Measurements from ENCODE around the gene HSPB9. TPM values are rescaled to one million over a fixed set of nuclear protein-coding genes. Genes with fewer than 3 reads are reported as not detected.
A peak's percentile ranks its signal among the peaks of the same experiment; 100 is the strongest.

The HSPB9 gene
- total RNA-seq, 1 donor from 2014 or later, result not detected

- Mint-ChIP-seq H3K27ac (peak overlapping the region; percentile 23), H3K9me3 (no peaks in the 10 kb centered on the region), H3K4me3 (peak overlapping the region; percentile 15), H3K27me3 (ENCODE audit: insufficient read depth) (no peaks in the 10 kb centered on the region), H3K4me1 (ENCODE audit: low read depth) (peaks cover 44% of the 10 kb centered on the region), H3K36me3 (ENCODE audit: low read depth) (peaks cover 19% of the 10 kb centered on the region)
- DNase-seq (ENCODE audit: low spot score), result peak; percentile 87
- intact Hi-C loops (cut with micrococcal nuclease), result loop anchor here (1.0 kb wide), 2 partner anchors 13 to 73 kb away; partner anchors contain the start of genes KAT2A and KCNH4
Measured at GRCh38 chr17:42107597-42108576, 14.7 kb upstream of the HSPB9 start.

- Mint-ChIP-seq H3K27ac (peak overlapping the region; percentile 29), H3K9me3 (no peaks in the 10 kb centered on the region), H3K4me3 (no peak overlapping the region), H3K4me1 (ENCODE audit: low read depth) (peaks cover 44% of the 10 kb centered on the region), H3K27me3 (ENCODE audit: insufficient read depth) (no peaks in the 10 kb centered on the region), H3K36me3 (ENCODE audit: low read depth) (peaks cover 22% of the 10 kb centered on the region)
- DNase-seq (ENCODE audit: low spot score), result no peak
- intact Hi-C loops (cut with micrococcal nuclease), result no loop called here
Measured at GRCh38 chr17:42109086-42109485, 13.5 kb upstream of the HSPB9 start.

- H3K4me3 Mint-ChIP-seq, result peak overlapping the region; percentile 85
- peak overlapping the region; percentile 86 for H3K27ac Mint-ChIP-seq
- intact Hi-C loops (cut with micrococcal nuclease), result no loop called here
Measured at GRCh38 chr17:42110301-42111264, 12.0 kb upstream of the HSPB9 start.

GRCh38 chr17:42111265-42111636, 11.4 kb upstream of the HSPB9 start:
- H3K9me3 Mint-ChIP-seq, result no peaks in the 10 kb centered on the region
- peaks cover 44% of the 10 kb centered on the region for H3K4me1 Mint-ChIP-seq (ENCODE audit: low read depth)
- peak overlapping the region; percentile 86 for H3K27ac Mint-ChIP-seq

More at GRCh38 chr17:42110301-42111264, 12.0 kb upstream of the HSPB9 start:
- peaks cover 44% of the 10 kb centered on the region for H3K4me1 Mint-ChIP-seq (ENCODE audit: low read depth)
- DNase-seq (ENCODE audit: low spot score), result no peak
- peaks cover 35% of the 10 kb centered on the region for H3K36me3 Mint-ChIP-seq (ENCODE audit: low read depth)
- no peaks in the 10 kb centered on the region for H3K27me3 Mint-ChIP-seq (ENCODE audit: insufficient read depth)
- H3K9me3 Mint-ChIP-seq, result no peaks in the 10 kb centered on the region

GRCh38 chr17:42111871-42112551, 10.6 kb upstream of the HSPB9 start:
- H3K4me1 Mint-ChIP-seq (ENCODE audit: low read depth), result peaks cover 51% of the 10 kb centered on the region
- peak overlapping the region; percentile 86 for H3K27ac Mint-ChIP-seq
- H3K27me3 Mint-ChIP-seq (ENCODE audit: insufficient read depth), result no peaks in the 10 kb centered on the region
- H3K36me3 Mint-ChIP-seq (ENCODE audit: low read depth), result peaks cover 39% of the 10 kb centered on the region
- peak overlapping the region; percentile 85 for H3K4me3 Mint-ChIP-seq
- intact Hi-C loops (cut with micrococcal nuclease), result loop anchor here (1.0 to 2.0 kb wide), 6 partner anchors 9 to 193 kb away; partner anchors contain the start of genes ACLY, CNP, DNAJC7 and KAT2A
- H3K9me3 Mint-ChIP-seq, result no peaks in the 10 kb centered on the region
- DNase-seq (ENCODE audit: low spot score), result peak; percentile 27

More at GRCh38 chr17:42111265-42111636, 11.4 kb upstream of the HSPB9 start:
- Mint-ChIP-seq H3K36me3 (ENCODE audit: low read depth) (peaks cover 34% of the 10 kb centered on the region), H3K4me3 (peak overlapping the region; percentile 85), H3K27me3 (ENCODE audit: insufficient read depth) (no peaks in the 10 kb centered on the region)
- DNase-seq (ENCODE audit: low spot score), result no peak
- intact Hi-C loops (cut with micrococcal nuclease), result no loop called here

- Mint-ChIP-seq H3K4me1 (ENCODE audit: low read depth) (peaks cover 50% of the 10 kb centered on the region), H3K36me3 (ENCODE audit: low read depth) (peaks cover 41% of the 10 kb centered on the region), H3K4me3 (peak within 1 kb of the TSS; percentile 85), H3K9me3 (no peaks in the 10 kb centered on the region), H3K27me3 (ENCODE audit: insufficient read depth) (no peaks in the 10 kb centered on the region), H3K27ac (peak within 1 kb of the TSS; percentile 86)
- intact Hi-C loops (cut with micrococcal nuclease), result loop anchor here (1.0 to 2.0 kb wide), 6 partner anchors 9 to 194 kb away; partner anchors contain the start of genes ACLY, CNP, DNAJC7 and KAT2A
- peak; percentile 83 for DNase-seq (ENCODE audit: low spot score)
Measured at GRCh38 chr17:42112552-42113176, 9.9 kb upstream of the HSPB9 start, which contains the start of gene DHX58. Gene DHX58 (minus strand): TSS chr17:42112714. CDS start chr17:42111892, 822 bp downstream.

- Mint-ChIP-seq H3K27me3 (ENCODE audit: insufficient read depth) (no peaks in the 10 kb centered on the region), H3K9me3 (no peaks in the 10 kb centered on the region), H3K36me3 (ENCODE audit: low read depth) (peaks cover 41% of the 10 kb centered on the region), H3K4me1 (ENCODE audit: low read depth) (peaks cover 45% of the 10 kb centered on the region), H3K4me3 (no peak overlapping the region), H3K27ac (peak overlapping the region; percentile 86)
- no peak for DNase-seq (ENCODE audit: low spot score)
- intact Hi-C loops (cut with micrococcal nuclease), result loop anchor here (2.0 kb wide), 1 partner anchor 195 kb away; the partner anchor contains the start of gene ACLY
Measured at GRCh38 chr17:42113293-42114069, 9.1 kb upstream of the HSPB9 start.

GRCh38 chr17:42114118-42114517, 8.5 kb upstream of the HSPB9 start:
- no peaks in the 10 kb centered on the region for H3K9me3 Mint-ChIP-seq
- intact Hi-C loops (cut with micrococcal nuclease), result no loop called here
- peaks cover 40% of the 10 kb centered on the region for H3K36me3 Mint-ChIP-seq (ENCODE audit: low read depth)
- DNase-seq (ENCODE audit: low spot score), result no peak
- no peaks in the 10 kb centered on the region for H3K27me3 Mint-ChIP-seq (ENCODE audit: insufficient read depth)
- H3K4me3 Mint-ChIP-seq, result no peak overlapping the region
- H3K27ac Mint-ChIP-seq, result peak overlapping the region; percentile 31
- H3K4me1 Mint-ChIP-seq (ENCODE audit: low read depth), result peaks cover 45% of the 10 kb centered on the region

GRCh38 chr17:42116705-42117396, 5.8 kb upstream of the HSPB9 start:
- Mint-ChIP-seq H3K9me3 (no peaks in the 10 kb centered on the region), H3K27me3 (ENCODE audit: insufficient read depth) (no peaks in the 10 kb centered on the region), H3K36me3 (ENCODE audit: low read depth) (peaks cover 29% of the 10 kb centered on the region), H3K4me3 (no peak overlapping the region), H3K4me1 (ENCODE audit: low read depth) (peaks cover 41% of the 10 kb centered on the region), H3K27ac (peak overlapping the region; percentile 75)
- intact Hi-C loops (cut with micrococcal nuclease), result loop anchor here (1.0 kb wide), 3 partner anchors 50 to 154 kb away; no protein-coding TSS in a partner anchor
- DNase-seq (ENCODE audit: low spot score), result peak; percentile 79

- H3K27me3 Mint-ChIP-seq (ENCODE audit: insufficient read depth), result no peaks in the 10 kb centered on the region
- H3K4me3 Mint-ChIP-seq, result peak overlapping the region; percentile 31
- peaks cover 36% of the 10 kb centered on the region for H3K4me1 Mint-ChIP-seq (ENCODE audit: low read depth)
- intact Hi-C loops (cut with micrococcal nuclease), result no loop called here
- H3K27ac Mint-ChIP-seq, result no peak overlapping the region
- no peaks in the 10 kb centered on the region for H3K9me3 Mint-ChIP-seq
- DNase-seq (ENCODE audit: low spot score), result no peak
- peaks cover 29% of the 10 kb centered on the region for H3K36me3 Mint-ChIP-seq (ENCODE audit: low read depth)
Measured at GRCh38 chr17:42117397-42118125, 5.0 kb upstream of the HSPB9 start.

Data from activated T-helper 1 cell treated with anti-CD3 and anti-CD28 coated beads, Interleukin-12 subunit alpha, Interleukin-12 subunit beta, Interleukin-2, Interleukin-4 antibody, amounts not matched to agents 30 ng/mL and 10 ng/mL and 1 ng/mL, durations not matched to agents 14 hours and 24 hours and 36 hours (primary cell).